Measurements from ENCODE around the gene ATG4B. TPM values are rescaled to one million over a fixed set of nuclear protein-coding genes. Genes with fewer than 3 reads are reported as not detected.

ATG4B gene
- total RNA-seq, 4 donors from 2014 or later, result 61.8 to 146 (median 87.2) TPM

DNA sequence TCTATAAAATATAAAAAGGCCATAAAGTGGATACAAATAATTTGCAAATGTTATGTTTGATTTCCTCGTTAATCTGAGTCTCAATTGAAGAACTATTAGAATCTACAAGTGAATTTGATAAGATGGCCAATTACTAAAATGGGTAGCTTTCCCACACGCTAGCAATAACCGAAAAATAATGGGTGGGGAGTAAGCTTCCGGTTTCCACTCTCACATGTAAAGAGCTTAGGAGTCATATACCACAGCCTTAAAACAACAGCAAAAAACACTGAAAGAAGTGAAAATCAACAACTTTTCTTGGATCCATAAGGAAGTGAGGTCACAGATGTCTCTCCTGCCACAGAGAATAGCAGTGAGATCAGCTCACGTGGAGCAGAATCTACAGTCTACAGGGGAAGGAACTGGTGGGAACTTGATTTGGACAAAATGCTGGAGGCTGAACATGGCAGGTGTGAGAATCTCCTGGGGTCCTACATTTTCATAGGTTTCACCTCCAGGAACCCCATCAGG, 19.1 kb upstream of the ATG4B start:
- TF ChIP-seq EP300 (IDR thresholded peaks at IDR 0.05) (no peak), CTCF (IDR thresholded peaks at IDR 0.05) (no peak), POLR2A (IDR thresholded peaks at IDR 0.05) (no peak)
- no peak overlapping the region for H3K27ac ChIP-seq
- no peak overlapping the region for H3K4me3 ChIP-seq

DNA sequence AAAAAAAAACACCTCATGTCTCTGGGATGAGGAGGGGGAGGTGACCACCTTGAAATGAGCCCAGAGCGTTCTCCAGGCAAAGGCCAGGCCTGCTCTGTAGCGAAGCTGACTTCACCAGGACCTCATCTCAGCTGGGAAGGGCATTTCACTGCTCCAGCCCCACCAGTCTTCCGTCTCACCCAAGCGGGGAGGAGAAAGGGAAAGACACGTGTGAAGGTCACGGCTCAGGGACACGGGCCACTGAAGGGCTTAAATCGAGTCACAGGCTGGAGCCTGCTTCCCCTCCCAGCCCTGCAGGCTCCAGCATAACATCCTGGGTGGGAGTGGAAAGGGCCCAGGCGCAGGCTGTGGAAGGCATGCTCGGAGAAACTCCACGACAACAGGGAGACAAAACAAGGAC, 18.7 kb upstream of the ATG4B start:
- Histone ChIP-seq H3K4me3 (no peak overlapping the region), H3K9me3 (no peaks in the 10 kb centered on the region), H3K27ac (no peak overlapping the region), H3K36me3 (peaks cover 0 to 24% (median 0%) of the 10 kb centered on the region in 3 donors), H3K27me3 (no peaks in the 10 kb centered on the region), H3K4me1 (peaks cover 0 to 11% (median 3%) of the 10 kb centered on the region in 4 donors)
- TF ChIP-seq CTCF (IDR thresholded peaks at IDR 0.05) (no peak), POLR2A (IDR thresholded peaks at IDR 0.05) (no peak), EP300 (IDR thresholded peaks at IDR 0.05) (no peak)
- DNase-seq (ENCODE audit: low spot score in 2 of 2), result no peak
- 83 to 85% methylated on average over 11 of the region's 11 CpGs for WGBS, 2 donors

More for the DNA sequence above, 19.1 kb upstream of the ATG4B start:
- DNase-seq (ENCODE audit: low spot score in 2 of 2), result no peak
- no peaks in the 10 kb centered on the region for H3K9me3 ChIP-seq
- peaks cover 0 to 22% (median 0%) of the 10 kb centered on the region in 3 donors for H3K36me3 ChIP-seq
- peaks cover 0 to 11% (median 3%) of the 10 kb centered on the region in 4 donors for H3K4me1 ChIP-seq
- H3K27me3 ChIP-seq, result no peaks in the 10 kb centered on the region
- 80 to 85% methylated on average over 5 of the region's 5 CpGs for WGBS, 2 donors

- no peak for TF ChIP-seq EP300 (IDR thresholded peaks at IDR 0.05)
- TF ChIP-seq CTCF (IDR thresholded peaks at IDR 0.05), result no peak
- no peak for TF ChIP-seq POLR2A (IDR thresholded peaks at IDR 0.05)
- Histone ChIP-seq H3K4me1 (peaks cover 0 to 11% (median 3%) of the 10 kb centered on the region in 4 donors), H3K36me3 (peaks cover 0 to 33% (median 0%) of the 10 kb centered on the region in 3 donors), H3K27ac (no peak overlapping the region), H3K9me3 (no peaks in the 10 kb centered on the region), H3K4me3 (no peak overlapping the region), H3K27me3 (no peaks in the 10 kb centered on the region)
- no peak for DNase-seq (ENCODE audit: low spot score in 2 of 2)
- WGBS, 2 donors, result 85 to 94% methylated on average over 17 to 20 of the region's 20 CpGs
Measured at GRCh38 chr2:241619597-241620418, 17.7 kb upstream of the ATG4B start.

GRCh38 chr2:241620419-241620769, 17.1 kb upstream of the ATG4B start:
- no peak for TF ChIP-seq CTCF (IDR thresholded peaks at IDR 0.05)
- no peak for TF ChIP-seq POLR2A (IDR thresholded peaks at IDR 0.05)
- no peak for TF ChIP-seq EP300 (IDR thresholded peaks at IDR 0.05)
- WGBS, 2 donors, result 92 to 96% methylated on average over 6 of the region's 6 CpGs
- peaks cover 0 to 11% (median 3%) of the 10 kb centered on the region in 4 donors for H3K4me1 ChIP-seq
- H3K9me3 ChIP-seq, result no peaks in the 10 kb centered on the region
- DNase-seq (ENCODE audit: low spot score in 2 of 2), result no peak
- H3K27me3 ChIP-seq, result no peaks in the 10 kb centered on the region
- H3K36me3 ChIP-seq, result peaks cover 0 to 33% (median 0%) of the 10 kb centered on the region in 3 donors
- H3K27ac ChIP-seq, result no peak overlapping the region
- no peak overlapping the region for H3K4me3 ChIP-seq

DNA sequence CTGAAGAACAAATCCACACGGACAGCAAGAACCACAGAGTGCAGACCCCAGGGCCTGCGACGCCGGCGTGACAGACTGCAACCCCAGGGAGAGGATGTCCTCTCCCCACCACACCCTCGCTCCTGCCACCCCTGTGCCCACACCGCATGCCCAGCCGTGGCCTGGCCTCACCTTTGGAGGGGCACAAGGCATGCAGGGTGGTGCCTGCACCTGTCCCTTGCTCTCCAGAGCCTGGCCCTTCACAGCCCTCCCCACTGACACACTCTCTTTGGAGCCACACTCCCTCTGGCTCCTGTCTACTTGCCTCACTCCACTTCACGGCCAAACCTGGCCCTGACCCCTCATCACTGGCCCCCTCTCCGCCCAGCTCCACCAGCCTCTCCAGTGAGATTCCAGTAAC, 9.8 kb upstream of the ATG4B start:
- 89% methylated on average over 8 to 10 of the region's 10 CpGs for WGBS, 2 donors
- H3K4me1 ChIP-seq, result peaks cover 0 to 26% (median 0%) of the 10 kb centered on the region in 4 donors
- no peak overlapping the region for H3K27ac ChIP-seq
- no peaks in the 10 kb centered on the region for H3K9me3 ChIP-seq
- H3K27me3 ChIP-seq, result no peaks in the 10 kb centered on the region
- TF ChIP-seq POLR2A (IDR thresholded peaks at IDR 0.05), result no peak
- TF ChIP-seq EP300 (IDR thresholded peaks at IDR 0.05), result no peak
- no peak for TF ChIP-seq CTCF (IDR thresholded peaks at IDR 0.05)
- DNase-seq (ENCODE audit: low spot score in 2 of 2), result no peak
- H3K36me3 ChIP-seq, result peaks cover 0 to 51% (median 0%) of the 10 kb centered on the region in 3 donors
- H3K4me3 ChIP-seq, result no peak overlapping the region
